ENCODE results near the gene RCSD1.

DNA sequence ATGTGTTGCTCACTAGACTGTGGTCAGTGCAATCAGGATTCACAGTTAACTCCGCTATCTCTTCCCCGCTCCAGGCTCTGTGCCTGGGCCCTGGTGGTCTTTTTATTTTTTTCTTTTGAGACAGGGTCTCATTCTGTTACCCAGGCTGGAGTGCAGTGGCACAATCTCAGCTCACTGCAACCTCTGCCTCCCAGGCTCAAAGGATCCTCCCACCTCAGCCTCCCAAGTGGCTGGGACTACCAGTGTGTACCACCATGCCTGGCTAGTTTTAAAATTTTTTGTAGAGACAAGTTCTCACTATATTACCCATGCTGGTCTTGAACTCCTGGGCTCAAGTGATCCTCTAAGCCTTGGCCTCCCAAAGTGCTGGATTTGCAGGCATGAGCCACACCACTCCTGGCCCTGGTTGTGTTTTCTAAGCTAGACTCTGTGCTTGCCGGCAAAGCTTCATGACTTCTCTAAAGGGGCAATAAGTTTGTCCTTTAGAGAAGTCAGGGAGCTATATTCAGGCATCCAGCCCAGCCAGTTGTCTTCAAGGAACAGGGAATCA lies 1.4 kb downstream of the RCSD1 start:
- TF ChIP-seq CTCF (IDR thresholded peaks at IDR 0.05; ENCODE audit: insufficient read depth, low read length, poor library complexity, severe bottlenecking): no peak
- TF ChIP-seq EZH2phosphoT487 (conservative IDR thresholded peaks at IDR 0.05; ENCODE audit: low read length): no peak
